ENCODE data around the gene TMEM87A.

- TF ChIP-seq POLR2A (IDR thresholded peaks at IDR 0.05) (no peak), CTCF (IDR thresholded peaks at IDR 0.05) (no peak)
These were observed 81.5 kb downstream of the TMEM87A start for GRCh38 chr15:42191610-42192346.
